ENCODE data around the gene CRISP3. TPM values are rescaled to one million over a fixed set of nuclear protein-coding genes. Genes with fewer than 3 reads are reported as not detected.

Gene CRISP3
- total RNA-seq, 1 experiment from 2014 or later: 0.79 TPM

GRCh38 chr6:49736017-49736508 is 8.1 kb downstream of the CRISP3 start:
- BruUV-seq (replicated peaks): no TSS peak
- POLR2A ChIA-PET (ENCODE audit: unreplicated experiment): no interaction called here

GRCh38 chr6:49733680-49734079 is 10.5 kb downstream of the CRISP3 start:
- no peak overlapping the region for H3K4me2 ChIP-seq

More at GRCh38 chr6:49736017-49736508, 8.1 kb downstream of the CRISP3 start:
- no peaks in the 10 kb centered on the region for H3K9me3 ChIP-seq (ENCODE audit: insufficient read depth, low read depth)
- no peak overlapping the region for H3K27ac ChIP-seq
- H3K79me2 ChIP-seq (ENCODE audit: low read depth): no peaks in the 10 kb centered on the region
- H3K4me1 ChIP-seq (replicated peaks; ENCODE audit: insufficient read depth): no peaks in the 10 kb centered on the region
- H3K9me2 ChIP-seq (ENCODE audit: insufficient read depth): no peaks in the 10 kb centered on the region
- H3K27me3 ChIP-seq (ENCODE audit: insufficient read depth, low read depth): no peaks in the 10 kb centered on the region
- intact Hi-C loops (cut with micrococcal nuclease; ENCODE audit: unreplicated experiment): no loop called here
- H3F3A ChIP-seq (ENCODE audit: insufficient read depth, low read depth): no peaks in the 10 kb centered on the region
- no peak for DNase-seq
- no peak overlapping the region for H3K4me3 ChIP-seq
- no peak overlapping the region for H3K4me2 ChIP-seq
- no peak for TF ChIP-seq CTCF (conservative IDR thresholded peaks at IDR 0.05)
- no peak for TF ChIP-seq EZH2 (IDR thresholded peaks at IDR 0.05; ENCODE audit: low read depth)
- H4K20me1 ChIP-seq (ENCODE audit: insufficient read depth): no peaks in the 10 kb centered on the region
- H3K36me3 ChIP-seq (ENCODE audit: low read depth): no peaks in the 10 kb centered on the region
- CTCF ChIA-PET: no interaction called here
- no peak overlapping the region for H2AFZ ChIP-seq

GRCh38 chr6:49732781-49733180 is 11.4 kb downstream of the CRISP3 start:
- Histone ChIP-seq H3K9me3 (ENCODE audit: insufficient read depth, low read depth) (no peaks in the 10 kb centered on the region), H4K20me1 (ENCODE audit: insufficient read depth) (no peaks in the 10 kb centered on the region), H3K4me2 (no peak overlapping the region), H3K27me3 (ENCODE audit: insufficient read depth, low read depth) (no peaks in the 10 kb centered on the region), H3K9me2 (ENCODE audit: insufficient read depth) (no peaks in the 10 kb centered on the region), H2AFZ (no peak overlapping the region), H3K36me3 (ENCODE audit: low read depth) (no peaks in the 10 kb centered on the region), H3K4me1 (replicated peaks; ENCODE audit: insufficient read depth) (no peaks in the 10 kb centered on the region), H3K4me3 (no peak overlapping the region), H3F3A (ENCODE audit: insufficient read depth, low read depth) (no peaks in the 10 kb centered on the region), H3K27ac (no peak overlapping the region), H3K79me2 (ENCODE audit: low read depth) (no peaks in the 10 kb centered on the region)
- intact Hi-C loops (cut with micrococcal nuclease; ENCODE audit: unreplicated experiment): no loop called here
- no TSS peak for BruUV-seq (replicated peaks)
- TF ChIP-seq EZH2 (IDR thresholded peaks at IDR 0.05; ENCODE audit: low read depth) (no peak), CTCF (conservative IDR thresholded peaks at IDR 0.05) (no peak)
- CTCF ChIA-PET: no interaction called here
- POLR2A ChIA-PET (ENCODE audit: unreplicated experiment): no interaction called here
- DNase-seq: no peak

More at GRCh38 chr6:49733680-49734079, 10.5 kb downstream of the CRISP3 start:
- BruUV-seq (replicated peaks): no TSS peak
- no peaks in the 10 kb centered on the region for H3K36me3 ChIP-seq (ENCODE audit: low read depth)
- no peaks in the 10 kb centered on the region for H3F3A ChIP-seq (ENCODE audit: insufficient read depth, low read depth)
- no peaks in the 10 kb centered on the region for H3K4me1 ChIP-seq (replicated peaks; ENCODE audit: insufficient read depth)
- H2AFZ ChIP-seq: no peak overlapping the region
- intact Hi-C loops (cut with micrococcal nuclease; ENCODE audit: unreplicated experiment): no loop called here
- H3K27me3 ChIP-seq (ENCODE audit: insufficient read depth, low read depth): no peaks in the 10 kb centered on the region
- TF ChIP-seq CTCF (conservative IDR thresholded peaks at IDR 0.05) (no peak), EZH2 (IDR thresholded peaks at IDR 0.05; ENCODE audit: low read depth) (no peak)
- CTCF ChIA-PET: no interaction called here
- H3K79me2 ChIP-seq (ENCODE audit: low read depth): no peaks in the 10 kb centered on the region
- no peaks in the 10 kb centered on the region for H3K9me3 ChIP-seq (ENCODE audit: insufficient read depth, low read depth)
- H4K20me1 ChIP-seq (ENCODE audit: insufficient read depth): no peaks in the 10 kb centered on the region
- H3K4me3 ChIP-seq: no peak overlapping the region
- H3K9me2 ChIP-seq (ENCODE audit: insufficient read depth): no peaks in the 10 kb centered on the region
- POLR2A ChIA-PET (ENCODE audit: unreplicated experiment): no interaction called here
- no peak overlapping the region for H3K27ac ChIP-seq
- no peak for DNase-seq
